ENCODE results near the gene CALM3.
"Not testable (repeated sequence)": the region's sequence is repeated elsewhere in the genome, so short reads cannot be mapped to it uniquely, and the experiment has no call there.

The CALM3 gene

DNA sequence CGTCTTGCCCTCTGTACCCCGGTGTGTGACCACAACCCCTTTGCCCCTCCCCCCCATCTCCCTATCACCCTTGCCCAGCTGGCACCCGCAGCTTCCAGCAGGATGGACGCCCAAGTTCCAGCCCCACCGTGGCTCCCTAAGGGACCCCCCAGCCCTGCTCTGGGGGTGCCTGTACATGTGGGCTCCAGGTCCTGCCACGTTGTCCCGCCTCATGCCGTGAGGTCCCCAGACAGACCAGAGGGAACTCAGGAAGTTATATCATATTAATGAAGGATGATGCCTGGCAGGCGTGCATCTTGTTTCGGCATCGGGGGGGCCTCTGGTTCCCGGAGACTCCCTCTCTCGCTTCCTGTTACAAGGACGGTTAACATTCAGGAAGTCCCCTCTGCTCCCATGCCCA lies 25.3 kb downstream of the CALM3 start:
- no peak overlapping the region for H3K4me3 ChIP-seq (ENCODE audit: low read depth, low read length)
- H3K36me3 ChIP-seq (ENCODE audit: insufficient read depth, low read length) = no peaks in the 10 kb centered on the region
- H3K4me1 ChIP-seq (ENCODE audit: control insufficient read depth, insufficient read depth, low read length, unreplicated experiment) = peaks cover 21% of the 10 kb centered on the region
- H3K27me3 ChIP-seq (ENCODE audit: insufficient read depth, low read length) = no peaks in the 10 kb centered on the region
- peaks cover 9% of the 10 kb centered on the region for H3K79me2 ChIP-seq (ENCODE audit: control insufficient read depth, insufficient read depth, low read length, unreplicated experiment)
- H2AFZ ChIP-seq (ENCODE audit: low read length, unreplicated experiment) = no peak overlapping the region
- no peak overlapping the region for H3K27ac ChIP-seq (ENCODE audit: low read depth, low read length)

DNA sequence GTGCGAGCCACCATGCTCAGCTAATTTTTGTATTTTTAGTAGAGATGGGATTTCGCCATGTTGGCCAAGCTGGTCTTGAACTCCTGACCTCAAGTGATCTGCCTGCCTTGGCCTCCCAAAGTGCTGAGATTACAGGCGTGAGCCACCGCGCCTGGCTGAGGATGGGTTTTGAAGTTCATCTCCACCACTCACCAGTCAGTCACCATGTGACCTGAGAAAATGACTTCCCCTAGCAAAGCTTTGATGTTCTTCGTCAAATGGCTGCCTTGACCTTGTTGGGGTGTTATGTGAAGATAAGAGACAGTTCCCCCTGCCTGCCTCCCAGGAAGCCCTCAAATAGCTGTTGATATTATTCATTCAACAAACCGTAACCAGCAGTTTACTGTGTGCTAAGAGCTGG lies 27.8 kb downstream of the CALM3 start:
- H3K27me3 ChIP-seq (ENCODE audit: insufficient read depth, low read length); H3K27ac ChIP-seq (ENCODE audit: low read depth, low read length); H3K79me2 ChIP-seq (ENCODE audit: control insufficient read depth, insufficient read depth, low read length, unreplicated experiment); H2AFZ ChIP-seq (ENCODE audit: low read length, unreplicated experiment); H3K4me3 ChIP-seq (ENCODE audit: low read depth, low read length); H3K36me3 ChIP-seq (ENCODE audit: insufficient read depth, low read length): not testable (repeated sequence)
- H3K4me1 ChIP-seq (ENCODE audit: control insufficient read depth, insufficient read depth, low read length, unreplicated experiment) = peaks cover 19% of the 10 kb centered on the region

DNA sequence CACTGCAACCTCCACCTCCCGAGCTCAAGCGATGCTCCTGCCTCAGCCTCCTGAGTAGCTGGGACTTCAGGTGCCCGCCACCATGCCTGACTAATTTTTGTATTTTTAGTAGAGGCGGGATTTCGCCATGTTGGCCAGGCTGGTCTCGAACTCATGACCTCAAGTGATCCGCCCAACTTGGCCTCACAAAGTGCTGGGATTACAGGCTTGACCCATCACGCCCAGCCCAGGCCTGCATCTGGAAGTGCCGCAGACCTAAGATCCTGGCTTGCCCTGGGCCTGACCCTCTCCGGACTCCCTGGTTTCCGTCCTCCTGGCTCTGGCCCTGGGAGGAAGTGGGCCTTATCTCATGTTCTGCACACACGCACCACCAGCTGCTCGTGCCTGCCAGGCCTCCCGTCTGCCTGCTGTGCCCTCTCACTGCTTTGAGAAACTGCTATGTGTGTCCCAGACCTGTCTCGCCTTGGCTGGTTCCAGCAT lies 28.5 kb downstream of the CALM3 start:
- H2AFZ ChIP-seq (ENCODE audit: low read length, unreplicated experiment) = no peak overlapping the region
- H3K36me3 ChIP-seq (ENCODE audit: insufficient read depth, low read length) = no peaks in the 10 kb centered on the region
- peaks cover 19% of the 10 kb centered on the region for H3K4me1 ChIP-seq (ENCODE audit: control insufficient read depth, insufficient read depth, low read length, unreplicated experiment)
- no peaks in the 10 kb centered on the region for H3K79me2 ChIP-seq (ENCODE audit: control insufficient read depth, insufficient read depth, low read length, unreplicated experiment)
- no peak overlapping the region for H3K4me3 ChIP-seq (ENCODE audit: low read depth, low read length)
- H3K27ac ChIP-seq (ENCODE audit: low read depth, low read length) = no peak overlapping the region
- H3K27me3 ChIP-seq (ENCODE audit: insufficient read depth, low read length) = no peaks in the 10 kb centered on the region

DNA sequence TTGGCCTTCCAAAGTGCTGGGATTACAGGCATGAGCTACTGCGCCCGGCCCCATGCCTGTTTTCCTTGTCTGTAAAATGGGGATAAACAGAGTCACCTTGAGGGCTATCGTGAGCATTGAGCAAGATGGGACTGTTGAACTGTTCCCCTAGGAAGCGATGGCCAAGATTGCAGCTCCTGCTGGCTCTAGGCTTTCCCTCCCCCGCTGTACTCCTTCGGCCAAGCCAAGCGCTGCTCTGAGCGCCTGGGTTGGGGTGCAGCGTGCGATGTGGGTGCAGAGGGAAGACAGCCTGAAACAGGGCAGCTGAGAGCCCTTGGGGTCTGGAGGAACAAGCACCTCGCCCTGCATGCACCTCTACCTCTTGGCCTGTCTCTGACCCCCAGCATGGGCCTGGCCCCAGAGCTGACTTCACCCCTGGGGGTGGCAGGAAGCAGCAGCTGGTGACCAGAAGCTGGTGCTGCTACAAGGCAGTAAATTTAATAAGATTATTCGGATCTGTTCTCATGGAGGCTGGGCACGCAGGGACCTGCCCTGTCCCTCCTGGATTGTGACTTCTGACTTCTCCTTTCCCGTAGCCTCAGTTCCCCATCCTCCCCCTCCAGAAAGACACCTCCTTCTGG lies 29.6 kb downstream of the CALM3 start:
- H3K4me3 ChIP-seq (ENCODE audit: low read depth, low read length) = no peak overlapping the region
- no peaks in the 10 kb centered on the region for H3K27me3 ChIP-seq (ENCODE audit: insufficient read depth, low read length)
- H2AFZ ChIP-seq (ENCODE audit: low read length, unreplicated experiment) = no peak overlapping the region
- H3K36me3 ChIP-seq (ENCODE audit: insufficient read depth, low read length) = no peaks in the 10 kb centered on the region
- peaks cover 13% of the 10 kb centered on the region for H3K4me1 ChIP-seq (ENCODE audit: control insufficient read depth, insufficient read depth, low read length, unreplicated experiment)
- H3K27ac ChIP-seq (ENCODE audit: low read depth, low read length) = no peak overlapping the region
- no peaks in the 10 kb centered on the region for H3K79me2 ChIP-seq (ENCODE audit: control insufficient read depth, insufficient read depth, low read length, unreplicated experiment)

DNA sequence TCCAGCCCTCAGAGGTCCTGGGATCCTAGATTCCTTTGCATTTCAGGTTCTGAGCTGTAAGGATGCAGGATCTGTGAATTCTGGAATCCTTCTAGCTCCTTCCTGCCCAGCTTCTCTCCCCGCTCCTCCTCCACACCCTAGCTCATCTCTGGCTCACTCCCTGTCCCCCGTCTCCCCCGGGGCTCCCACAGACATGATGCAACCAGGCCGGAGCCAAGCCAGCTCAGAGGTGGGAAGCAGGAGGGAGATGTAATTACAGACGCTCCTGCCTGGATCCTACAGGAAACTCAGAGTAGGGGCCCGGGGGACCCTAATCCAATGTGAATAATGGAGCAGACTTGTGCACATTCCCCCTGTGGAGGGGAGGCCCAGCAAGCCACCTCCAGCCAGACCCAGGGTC lies 30.4 kb downstream of the CALM3 start:
- H3K27me3 ChIP-seq (ENCODE audit: insufficient read depth, low read length) = no peaks in the 10 kb centered on the region
- H2AFZ ChIP-seq (ENCODE audit: low read length, unreplicated experiment) = no peak overlapping the region
- H3K4me3 ChIP-seq (ENCODE audit: low read depth, low read length) = no peak overlapping the region
- H3K27ac ChIP-seq (ENCODE audit: low read depth, low read length) = no peak overlapping the region
- no peaks in the 10 kb centered on the region for H3K36me3 ChIP-seq (ENCODE audit: insufficient read depth, low read length)
- H3K79me2 ChIP-seq (ENCODE audit: control insufficient read depth, insufficient read depth, low read length, unreplicated experiment) = no peaks in the 10 kb centered on the region
- peaks cover 9% of the 10 kb centered on the region for H3K4me1 ChIP-seq (ENCODE audit: control insufficient read depth, insufficient read depth, low read length, unreplicated experiment)

DNA sequence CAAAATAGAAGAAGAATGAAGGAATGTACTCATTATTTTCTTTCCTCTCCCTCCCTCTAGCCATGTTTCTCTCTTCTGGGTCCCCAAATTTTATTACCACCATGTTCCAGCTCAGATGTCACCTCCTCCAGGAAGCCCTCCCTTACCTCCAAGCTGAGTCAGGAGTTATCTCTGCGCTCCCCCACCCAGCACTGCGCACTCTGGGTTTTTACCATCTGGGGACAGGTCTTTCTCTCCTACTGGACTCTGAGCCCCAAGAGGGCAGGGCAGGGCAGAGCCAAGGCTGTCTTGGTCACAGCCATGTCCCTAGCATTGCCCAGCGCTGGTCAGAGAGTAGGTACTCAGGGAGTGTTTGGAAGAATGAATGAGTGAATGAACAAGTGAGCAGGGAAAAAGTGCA lies 32.0 kb downstream of the CALM3 start:
- Histone ChIP-seq H3K4me1 (ENCODE audit: control insufficient read depth, insufficient read depth, low read length, unreplicated experiment) (peaks cover 9% of the 10 kb centered on the region), H3K4me3 (ENCODE audit: low read depth, low read length) (no peak overlapping the region), H3K36me3 (ENCODE audit: insufficient read depth, low read length) (no peaks in the 10 kb centered on the region), H3K79me2 (ENCODE audit: control insufficient read depth, insufficient read depth, low read length, unreplicated experiment) (no peaks in the 10 kb centered on the region), H2AFZ (ENCODE audit: low read length, unreplicated experiment) (no peak overlapping the region), H3K27me3 (ENCODE audit: insufficient read depth, low read length) (no peaks in the 10 kb centered on the region), H3K27ac (ENCODE audit: low read depth, low read length) (no peak overlapping the region)

DNA sequence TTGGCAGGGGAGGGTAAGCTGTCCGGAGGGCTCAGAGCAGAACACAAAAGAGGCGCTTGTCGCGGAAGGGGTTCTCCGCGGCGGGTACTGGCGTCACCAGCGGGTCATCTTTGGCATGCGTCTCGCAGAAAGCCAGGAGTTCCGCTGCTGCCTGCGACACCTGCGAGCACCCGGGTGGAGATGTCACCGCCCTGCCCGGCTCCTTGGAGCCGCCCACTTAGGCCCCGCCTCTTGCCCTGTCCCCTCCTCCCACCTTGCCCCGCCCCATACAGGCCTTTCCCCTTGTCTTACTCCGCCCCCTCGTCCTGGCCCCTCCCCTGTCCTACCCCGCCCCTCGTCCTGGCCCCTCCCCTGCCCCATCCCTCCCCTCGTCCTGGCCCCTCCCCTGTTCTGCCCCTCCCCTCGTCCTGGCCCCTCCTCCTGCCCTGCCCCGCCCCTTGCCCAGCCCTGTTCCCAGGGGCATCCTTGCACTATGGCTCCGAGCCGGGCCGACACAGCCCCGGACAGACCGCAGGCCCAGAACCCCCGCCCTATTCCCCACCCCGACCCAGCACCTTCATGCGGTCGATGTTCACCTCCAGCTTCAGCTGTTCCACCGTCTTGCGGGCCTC lies 33.0 kb downstream of the CALM3 start:
- peaks cover 9% of the 10 kb centered on the region for H3K4me1 ChIP-seq (ENCODE audit: control insufficient read depth, insufficient read depth, low read length, unreplicated experiment)
- no peaks in the 10 kb centered on the region for H3K79me2 ChIP-seq (ENCODE audit: control insufficient read depth, insufficient read depth, low read length, unreplicated experiment)
- H2AFZ ChIP-seq (ENCODE audit: low read length, unreplicated experiment) = no peak overlapping the region
- no peaks in the 10 kb centered on the region for H3K27me3 ChIP-seq (ENCODE audit: insufficient read depth, low read length)
- H3K36me3 ChIP-seq (ENCODE audit: insufficient read depth, low read length) = no peaks in the 10 kb centered on the region
- peak overlapping the region; percentile 24; the same call in 1 of the 2 replicates for H3K4me3 ChIP-seq (ENCODE audit: low read depth, low read length)
- H3K27ac ChIP-seq (ENCODE audit: low read depth, low read length) = no peak overlapping the region

DNA sequence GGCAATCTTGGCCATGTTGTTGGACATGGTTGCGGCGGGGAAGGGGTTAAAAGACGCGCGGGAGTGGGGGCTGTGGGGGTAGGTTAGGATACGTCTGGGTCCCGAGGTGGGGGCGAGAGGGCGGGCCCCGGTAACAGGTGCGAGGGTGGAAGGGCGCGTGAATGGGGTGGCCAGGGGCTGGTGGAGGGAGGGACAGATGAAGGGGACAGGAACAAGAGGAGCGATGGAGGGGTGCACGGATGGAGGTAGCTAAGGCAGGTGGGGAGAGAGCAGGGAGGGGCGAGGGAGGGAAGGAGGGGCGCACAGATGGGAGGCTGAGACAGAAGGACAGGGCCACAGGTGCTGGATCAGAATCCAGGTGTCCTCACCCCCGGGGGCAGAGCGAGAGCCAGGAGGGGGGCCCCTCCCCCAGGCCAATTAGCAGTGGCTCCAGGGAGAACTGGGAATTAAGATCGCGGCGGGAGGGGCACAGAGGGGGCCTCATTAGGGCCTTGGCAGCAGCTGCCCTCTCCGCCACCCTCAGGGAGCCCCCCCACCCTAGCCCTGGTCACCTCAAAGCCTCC lies 33.6 kb downstream of the CALM3 start:
- H2AFZ ChIP-seq (ENCODE audit: low read length, unreplicated experiment) = no peak overlapping the region
- no peaks in the 10 kb centered on the region for H3K79me2 ChIP-seq (ENCODE audit: control insufficient read depth, insufficient read depth, low read length, unreplicated experiment)
- H3K4me1 ChIP-seq (ENCODE audit: control insufficient read depth, insufficient read depth, low read length, unreplicated experiment) = peaks cover 9% of the 10 kb centered on the region
- no peak overlapping the region for H3K27ac ChIP-seq (ENCODE audit: low read depth, low read length)
- H3K27me3 ChIP-seq (ENCODE audit: insufficient read depth, low read length) = no peaks in the 10 kb centered on the region
- peak overlapping the region; percentile 24; the same call in 1 of the 2 replicates for H3K4me3 ChIP-seq (ENCODE audit: low read depth, low read length)
- no peaks in the 10 kb centered on the region for H3K36me3 ChIP-seq (ENCODE audit: insufficient read depth, low read length)

DNA sequence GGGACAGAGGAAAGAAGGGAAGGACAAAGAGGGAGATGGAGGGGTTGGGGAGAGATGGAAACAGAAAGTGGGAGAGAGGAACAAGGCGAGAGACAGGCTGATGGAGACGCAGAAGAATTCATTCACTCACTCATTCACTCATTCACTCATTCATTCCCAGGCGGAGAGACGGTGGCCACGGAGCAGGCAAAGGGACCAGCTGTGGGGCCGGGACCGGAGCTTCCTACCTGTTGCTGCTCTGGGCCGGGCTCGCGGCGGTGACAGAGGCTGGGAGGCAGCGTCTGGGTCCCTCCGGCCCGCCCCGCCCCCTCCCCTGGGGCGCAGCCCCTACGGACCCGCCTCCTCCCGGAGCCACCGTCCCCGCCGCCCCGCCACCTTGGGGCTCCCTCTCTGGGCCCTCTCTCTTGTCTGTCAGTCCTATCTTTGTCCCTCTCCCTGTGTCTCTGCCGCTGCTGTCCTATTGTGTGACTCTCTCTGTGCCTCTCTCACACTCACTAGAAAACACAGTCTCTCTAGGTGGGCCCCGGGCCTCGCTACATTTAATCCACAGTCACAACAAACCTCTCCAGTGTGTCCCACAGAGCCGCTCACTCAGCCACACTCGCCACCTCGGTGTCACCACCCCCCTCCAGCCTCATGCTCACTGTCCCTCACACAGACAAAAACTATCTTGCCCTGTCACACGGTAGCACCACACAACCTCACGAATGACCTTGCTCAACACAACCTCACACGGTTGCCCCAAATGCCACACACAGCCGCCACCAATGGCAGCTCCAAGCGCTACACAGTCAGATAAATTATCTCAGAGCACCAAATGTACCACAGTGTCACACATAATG lies 35.0 kb downstream of the CALM3 start, which contains the start of gene GNG8:
Gene GNG8 (minus strand): TSS at position 283 of the 842 bp plus-strand sequence. CDS start 1,520 bp downstream, outside the sequence.
- H3K4me3 ChIP-seq (ENCODE audit: low read depth, low read length) = no peak within 1 kb of the TSS
- H3K4me1 ChIP-seq (ENCODE audit: control insufficient read depth, insufficient read depth, low read length, unreplicated experiment) = peaks cover 7% of the 10 kb centered on the region
- H3K36me3 ChIP-seq (ENCODE audit: insufficient read depth, low read length) = no peaks in the 10 kb centered on the region
- H3K27ac ChIP-seq (ENCODE audit: low read depth, low read length) = no peak within 1 kb of the TSS
- no peak within 1 kb of the TSS for H2AFZ ChIP-seq (ENCODE audit: low read length, unreplicated experiment)
- no peaks in the 10 kb centered on the region for H3K27me3 ChIP-seq (ENCODE audit: insufficient read depth, low read length)
- no peaks in the 10 kb centered on the region for H3K79me2 ChIP-seq (ENCODE audit: control insufficient read depth, insufficient read depth, low read length, unreplicated experiment)

DNA sequence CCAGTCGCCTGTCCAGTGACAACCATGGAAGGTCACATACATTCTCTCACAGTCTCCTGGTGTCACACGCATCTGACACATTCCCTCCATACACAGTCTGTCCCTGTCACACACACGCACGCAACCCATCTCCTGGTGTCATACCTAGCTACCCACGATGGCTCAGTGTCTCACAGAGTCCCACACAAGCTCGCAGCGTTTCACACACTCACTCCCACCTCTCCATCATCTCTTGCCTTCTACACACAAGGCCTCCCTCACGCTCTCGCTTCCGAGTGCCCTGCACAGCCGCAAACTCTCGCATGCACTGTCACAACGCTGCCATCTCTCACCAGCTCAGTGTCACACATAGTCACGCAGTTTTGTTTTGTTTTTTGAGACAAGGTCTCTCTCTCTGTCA lies 36.1 kb downstream of the CALM3 start:
- Histone ChIP-seq H3K79me2 (ENCODE audit: control insufficient read depth, insufficient read depth, low read length, unreplicated experiment) (no peaks in the 10 kb centered on the region), H3K27me3 (ENCODE audit: insufficient read depth, low read length) (no peaks in the 10 kb centered on the region), H3K4me3 (ENCODE audit: low read depth, low read length) (no peak overlapping the region), H3K36me3 (ENCODE audit: insufficient read depth, low read length) (no peaks in the 10 kb centered on the region), H3K4me1 (ENCODE audit: control insufficient read depth, insufficient read depth, low read length, unreplicated experiment) (no peaks in the 10 kb centered on the region), H2AFZ (ENCODE audit: low read length, unreplicated experiment) (no peak overlapping the region), H3K27ac (ENCODE audit: low read depth, low read length) (no peak overlapping the region)
